Muscle layer of colon (tissue), 2 donors: ENCODE measurements around the gene CES2.

Experiments
- H3K27ac ChIP-seq: one replicate; pipeline ENCODE4 v1.7.0; 2013; ENCODE audit warnings: low read depth, mild to moderate bottlenecking, low read length, moderate library complexity
- H3K27me3 ChIP-seq, 2 donors: one replicate each; pipeline ENCODE4 v1.7.0; 2013; ENCODE audit warnings: low read length in 2 of 2, mild to moderate bottlenecking in 2 of 2; ENCODE audit not compliant: insufficient read depth in 2 of 2, control insufficient read depth in 1 of 2
- H3K36me3 ChIP-seq: one replicate; pipeline ENCODE4 v1.7.0; 2013; ENCODE audit warnings: mild to moderate bottlenecking, low read length; ENCODE audit not compliant: insufficient read depth
- H3K4me1 ChIP-seq: one replicate; pipeline ENCODE4 v1.7.0; 2013; ENCODE audit warnings: mild to moderate bottlenecking, low read length; ENCODE audit not compliant: insufficient read depth
- H3K4me3 ChIP-seq, 2 donors: one replicate each; pipeline ENCODE4 v1.7.0; 2013; ENCODE audit warnings: low read length in 2 of 2, low read depth in 1 of 2, mild to moderate bottlenecking in 1 of 2, moderate library complexity in 1 of 2
- H3K9ac ChIP-seq: one replicate; pipeline ENCODE4 v1.7.0; 2013; ENCODE audit warnings: low read length
- H3K9me3 ChIP-seq: one replicate; pipeline ENCODE4 v1.7.0; 2013; ENCODE audit warnings: mild to moderate bottlenecking, low read length
- donor health status: abdominal sarcoma.
- donor health status: Adenocarcinoma of cecum.

CES2 gene

GRCh38 chr16:66903544-66904427, 31.5 kb upstream of the CES2 start:
- no peak overlapping the region for H3K9ac ChIP-seq
- H3K9me3 ChIP-seq, result no peaks in the 10 kb centered on the region
- H3K4me3 ChIP-seq, result no peak overlapping the region
- H3K27ac ChIP-seq, result no peak overlapping the region
- no peaks in the 10 kb centered on the region for H3K27me3 ChIP-seq
- peaks cover 65% of the 10 kb centered on the region for H3K4me1 ChIP-seq
- no peaks in the 10 kb centered on the region for H3K36me3 ChIP-seq

- H3K9me3 ChIP-seq, result no peaks in the 10 kb centered on the region
- H3K4me1 ChIP-seq, result peaks cover 59% of the 10 kb centered on the region
- no peak overlapping the region for H3K9ac ChIP-seq
- H3K4me3 ChIP-seq, result peak overlapping the region; percentile 16 to 41
- peak overlapping the region; percentile 53 for H3K27ac ChIP-seq
- H3K36me3 ChIP-seq, result no peaks in the 10 kb centered on the region
- H3K27me3 ChIP-seq, result no peaks in the 10 kb centered on the region
Measured at GRCh38 chr16:66904428-66904845, 30.9 kb upstream of the CES2 start.

GRCh38 chr16:66904846-66905632, 30.3 kb upstream of the CES2 start:
- Histone ChIP-seq H3K27me3 (no peaks in the 10 kb centered on the region), H3K9me3 (no peaks in the 10 kb centered on the region), H3K4me3 (peak overlapping the region; percentile 16 to 41), H3K36me3 (no peaks in the 10 kb centered on the region), H3K4me1 (peaks cover 53% of the 10 kb centered on the region), H3K27ac (peak overlapping the region; percentile 53), H3K9ac (no peak overlapping the region)

GRCh38 chr16:66905633-66906539, 29.4 kb upstream of the CES2 start:
- H3K4me3 ChIP-seq, result peak overlapping the region in 1 of 2 donors; percentile 41
- peak overlapping the region; percentile 53 for H3K27ac ChIP-seq
- H3K4me1 ChIP-seq, result peaks cover 44% of the 10 kb centered on the region

DNA sequence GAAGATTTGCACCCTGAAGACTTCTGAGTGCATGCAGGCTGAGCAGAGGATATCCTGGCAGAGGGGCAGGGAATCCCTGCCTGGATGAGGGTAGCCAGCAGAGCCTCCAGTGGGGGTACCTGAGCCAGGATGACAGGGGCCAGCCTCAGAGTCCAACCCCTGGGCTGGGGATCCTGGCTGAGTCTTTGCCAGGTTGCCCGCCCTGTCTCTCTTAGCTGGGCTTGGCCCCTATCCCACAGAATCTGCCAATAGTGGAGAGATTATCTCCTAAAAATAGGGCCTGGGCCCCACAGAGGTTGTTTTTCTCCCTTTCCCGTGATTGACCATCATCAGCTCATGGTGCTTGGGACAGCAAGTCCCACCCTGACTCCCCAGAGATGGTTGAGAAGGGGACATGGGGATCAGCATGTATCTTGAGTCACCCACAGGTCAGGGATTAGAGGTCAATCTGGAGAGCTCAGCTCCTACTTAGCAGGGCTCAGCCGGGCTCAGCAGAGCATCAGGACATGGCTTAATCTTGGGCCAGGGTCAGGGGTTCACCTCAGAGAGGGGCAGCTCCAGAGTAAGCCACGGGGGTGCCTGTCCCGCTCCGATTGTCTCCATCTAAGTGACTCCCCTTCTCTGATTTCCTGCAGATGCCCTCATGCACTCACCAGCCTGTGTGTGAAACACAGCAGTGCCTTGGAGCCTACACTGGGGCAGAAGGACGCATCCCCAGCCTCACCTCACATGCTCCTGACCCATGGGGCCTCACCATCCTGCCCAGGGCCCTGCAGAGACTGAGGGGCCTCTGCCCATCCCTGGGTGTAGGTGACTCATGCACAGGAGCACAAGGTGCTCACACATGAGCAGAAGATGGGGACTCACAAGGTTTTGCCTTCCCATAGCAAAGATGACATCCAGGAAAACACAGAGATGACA, 28.1 kb upstream of the CES2 start:
- Histone ChIP-seq H3K9me3 (no peaks in the 10 kb centered on the region), H3K4me3 (no peak overlapping the region), H3K27me3 (no peaks in the 10 kb centered on the region), H3K27ac (no peak overlapping the region), H3K4me1 (peaks cover 34% of the 10 kb centered on the region), H3K36me3 (no peaks in the 10 kb centered on the region), H3K9ac (no peak overlapping the region)

More at GRCh38 chr16:66905633-66906539, 29.4 kb upstream of the CES2 start:
- no peaks in the 10 kb centered on the region for H3K36me3 ChIP-seq
- no peaks in the 10 kb centered on the region for H3K9me3 ChIP-seq
- H3K9ac ChIP-seq, result no peak overlapping the region
- no peaks in the 10 kb centered on the region for H3K27me3 ChIP-seq

DNA sequence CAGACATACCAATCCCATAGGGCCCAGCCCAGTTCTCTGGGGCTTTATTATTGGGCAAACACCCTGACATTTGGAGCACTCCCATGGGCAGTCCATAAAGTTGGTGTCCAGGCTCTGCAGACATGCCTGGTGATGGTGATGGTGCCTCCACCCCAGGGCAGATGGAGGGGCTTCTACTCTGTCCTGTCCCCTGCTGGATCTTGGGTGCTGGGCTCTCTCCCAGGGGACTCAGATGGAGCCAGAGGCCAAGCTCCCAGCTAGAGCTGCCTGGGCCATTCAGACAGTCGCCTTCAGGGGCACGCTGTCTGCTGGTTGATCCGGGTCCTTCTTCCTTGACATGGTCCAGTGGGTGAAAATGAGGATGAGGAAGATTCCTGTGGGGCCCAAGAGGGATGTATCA, 27.2 kb upstream of the CES2 start:
- no peaks in the 10 kb centered on the region for H3K27me3 ChIP-seq
- H3K9ac ChIP-seq, result no peak overlapping the region
- H3K4me1 ChIP-seq, result peaks cover 31% of the 10 kb centered on the region
- no peak overlapping the region for H3K4me3 ChIP-seq
- H3K27ac ChIP-seq, result no peak overlapping the region
- no peaks in the 10 kb centered on the region for H3K9me3 ChIP-seq
- H3K36me3 ChIP-seq, result no peaks in the 10 kb centered on the region

DNA sequence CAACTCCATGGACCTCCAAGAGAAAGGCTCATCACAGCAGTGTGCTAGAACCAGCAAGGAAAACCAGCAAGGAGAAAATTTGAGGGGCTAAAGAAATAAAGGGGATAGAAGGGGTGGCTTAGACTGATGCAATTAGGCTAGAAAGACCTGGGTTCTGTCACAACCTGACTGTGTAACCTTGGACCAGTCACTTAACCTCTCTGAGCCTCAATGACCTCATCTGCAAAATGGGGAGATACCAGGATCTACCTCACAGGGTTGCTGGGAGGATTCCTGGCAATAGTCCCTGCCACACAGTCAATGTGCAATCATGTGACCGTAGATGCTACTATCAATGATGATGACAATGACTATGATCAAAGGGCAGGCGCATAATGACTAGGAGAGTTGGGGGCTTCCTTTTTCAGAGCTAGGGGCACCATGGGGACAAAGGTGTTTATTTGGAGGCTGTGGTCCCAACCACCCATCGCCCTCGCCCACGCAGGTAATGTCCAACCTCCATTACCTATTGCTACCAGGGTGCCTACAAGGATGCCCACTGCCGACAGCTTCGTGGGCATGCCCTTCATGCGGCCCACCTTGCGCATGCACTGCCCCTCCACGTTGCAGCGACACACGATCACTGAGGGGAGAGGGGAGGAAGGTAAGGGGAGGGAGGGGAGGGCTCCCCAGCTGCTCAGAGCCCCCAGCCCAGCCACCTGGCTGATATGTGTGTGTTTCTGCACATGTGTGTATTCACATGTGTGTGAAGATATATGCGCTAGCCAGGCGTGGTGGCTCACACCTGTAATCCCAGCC, 26.4 kb upstream of the CES2 start:
- Histone ChIP-seq H3K27me3 (no peaks in the 10 kb centered on the region), H3K9me3 (no peaks in the 10 kb centered on the region), H3K27ac (no peak overlapping the region), H3K9ac (no peak overlapping the region), H3K36me3 (no peaks in the 10 kb centered on the region), H3K4me1 (peaks cover 23% of the 10 kb centered on the region), H3K4me3 (no peak overlapping the region)

GRCh38 chr16:66910175-66910940, 25.0 kb upstream of the CES2 start:
- Histone ChIP-seq H3K36me3 (no peaks in the 10 kb centered on the region), H3K9ac (no peak overlapping the region), H3K9me3 (no peaks in the 10 kb centered on the region), H3K4me3 (no peak overlapping the region), H3K27ac (no peak overlapping the region), H3K27me3 (no peaks in the 10 kb centered on the region), H3K4me1 (peaks cover 9% of the 10 kb centered on the region)

DNA sequence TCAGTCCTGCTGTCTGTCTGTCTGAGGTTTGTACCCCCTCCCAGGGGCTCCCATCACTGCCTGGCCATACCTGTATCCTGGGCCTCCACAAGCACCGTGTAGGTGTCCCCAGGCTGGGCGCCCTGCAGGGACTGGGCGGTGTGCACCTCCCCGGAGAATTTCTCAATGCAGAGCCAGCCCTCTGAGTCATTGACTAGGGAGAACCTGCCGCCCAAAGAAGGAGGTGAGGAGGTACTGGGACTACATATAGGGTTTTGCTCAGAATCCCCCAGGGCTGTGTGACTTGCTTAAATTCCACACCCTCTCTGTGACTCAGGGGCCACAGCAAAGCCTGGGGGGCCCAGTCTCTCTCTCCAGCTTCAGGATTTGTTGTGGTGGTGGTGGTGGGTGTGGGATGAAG, 24.2 kb upstream of the CES2 start:
- Histone ChIP-seq H3K9me3 (no peaks in the 10 kb centered on the region), H3K9ac (no peak overlapping the region), H3K27ac (no peak overlapping the region), H3K36me3 (no peaks in the 10 kb centered on the region), H3K4me1 (peaks cover 1% of the 10 kb centered on the region), H3K27me3 (no peaks in the 10 kb centered on the region), H3K4me3 (no peak overlapping the region)
